Measurements from ENCODE around the gene PARD3. TPM values are rescaled to one million over a fixed set of nuclear protein-coding genes. Genes with fewer than 3 reads are reported as not detected.
"Not testable (repeated sequence)": the region's sequence is repeated elsewhere in the genome, so short reads cannot be mapped to it uniquely, and the experiment has no call there.

Gene PARD3
- total RNA-seq, 2 donors from 2014 or later = 31.6 to 41.6 TPM

DNA sequence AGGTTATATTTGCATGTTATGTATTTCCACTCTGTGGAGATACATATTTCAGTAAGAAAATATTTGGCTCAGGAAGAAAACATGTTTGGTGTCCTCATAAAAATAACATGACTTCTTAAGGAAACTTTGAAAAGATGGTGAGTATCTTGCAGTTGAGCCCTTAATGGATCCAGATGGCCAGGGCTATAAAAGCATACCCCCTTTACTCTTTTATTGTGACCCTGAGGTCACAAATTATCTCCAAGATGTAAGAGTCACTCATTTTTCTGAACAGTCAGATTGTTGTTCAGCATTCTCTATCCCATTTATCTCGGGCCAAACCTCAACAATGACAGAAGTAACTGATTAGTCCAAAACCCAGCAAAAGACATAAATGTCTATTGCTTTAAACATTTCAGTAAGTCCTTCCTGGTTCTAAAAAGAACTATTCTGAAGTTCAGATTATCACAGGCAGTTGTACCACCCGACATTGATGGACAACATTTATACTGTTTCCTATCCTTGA is 539.4 kb downstream of the PARD3 start:
- Histone ChIP-seq H3K27me3 (no peaks in the 10 kb centered on the region), H3K4me3 (no peak overlapping the region), H3K27ac (no peak overlapping the region), H3K36me3 (no peaks in the 10 kb centered on the region), H3K4me1 (no peaks in the 10 kb centered on the region), H3K9me3 (no peaks in the 10 kb centered on the region)
- DNase-seq (ENCODE audit: low spot score) = no peak
- TF ChIP-seq, protein P1, sequence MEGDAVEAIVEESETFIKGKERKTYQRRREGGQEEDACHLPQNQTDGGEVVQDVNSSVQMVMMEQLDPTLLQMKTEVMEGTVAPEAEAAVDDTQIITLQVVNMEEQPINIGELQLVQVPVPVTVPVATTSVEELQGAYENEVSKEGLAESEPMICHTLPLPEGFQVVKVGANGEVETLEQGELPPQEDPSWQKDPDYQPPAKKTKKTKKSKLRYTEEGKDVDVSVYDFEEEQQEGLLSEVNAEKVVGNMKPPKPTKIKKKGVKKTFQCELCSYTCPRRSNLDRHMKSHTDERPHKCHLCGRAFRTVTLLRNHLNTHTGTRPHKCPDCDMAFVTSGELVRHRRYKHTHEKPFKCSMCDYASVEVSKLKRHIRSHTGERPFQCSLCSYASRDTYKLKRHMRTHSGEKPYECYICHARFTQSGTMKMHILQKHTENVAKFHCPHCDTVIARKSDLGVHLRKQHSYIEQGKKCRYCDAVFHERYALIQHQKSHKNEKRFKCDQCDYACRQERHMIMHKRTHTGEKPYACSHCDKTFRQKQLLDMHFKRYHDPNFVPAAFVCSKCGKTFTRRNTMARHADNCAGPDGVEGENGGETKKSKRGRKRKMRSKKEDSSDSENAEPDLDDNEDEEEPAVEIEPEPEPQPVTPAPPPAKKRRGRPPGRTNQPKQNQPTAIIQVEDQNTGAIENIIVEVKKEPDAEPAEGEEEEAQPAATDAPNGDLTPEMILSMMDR (IDR thresholded peaks at IDR 0.05) = no peak

DNA sequence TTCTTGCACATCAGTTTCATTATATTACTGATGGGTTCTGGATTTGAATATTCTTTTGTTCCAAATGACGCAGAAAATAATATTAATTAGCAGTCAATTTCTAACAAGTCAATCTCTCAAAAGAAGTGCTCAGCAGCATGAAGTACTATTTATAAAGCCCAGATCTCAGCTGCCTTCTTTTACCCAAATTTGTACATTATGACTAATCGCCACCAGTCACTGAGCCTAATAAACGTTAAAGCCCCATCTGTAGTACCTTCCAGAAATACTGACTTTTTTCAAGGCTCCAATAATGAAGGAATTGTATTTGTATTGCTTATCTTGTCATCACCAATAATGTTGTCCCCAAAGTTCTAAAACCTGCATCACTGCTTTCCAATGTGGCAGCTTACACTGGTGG is 540.2 kb downstream of the PARD3 start:
- no peak overlapping the region for H3K4me3 ChIP-seq
- H3K27me3 ChIP-seq = no peaks in the 10 kb centered on the region
- TF ChIP-seq, protein P1 (IDR thresholded peaks at IDR 0.05) = no peak
- no peaks in the 10 kb centered on the region for H3K4me1 ChIP-seq
- no peak overlapping the region for H3K27ac ChIP-seq
- no peak for DNase-seq (ENCODE audit: low spot score)
- no peaks in the 10 kb centered on the region for H3K36me3 ChIP-seq
- no peaks in the 10 kb centered on the region for H3K9me3 ChIP-seq

DNA sequence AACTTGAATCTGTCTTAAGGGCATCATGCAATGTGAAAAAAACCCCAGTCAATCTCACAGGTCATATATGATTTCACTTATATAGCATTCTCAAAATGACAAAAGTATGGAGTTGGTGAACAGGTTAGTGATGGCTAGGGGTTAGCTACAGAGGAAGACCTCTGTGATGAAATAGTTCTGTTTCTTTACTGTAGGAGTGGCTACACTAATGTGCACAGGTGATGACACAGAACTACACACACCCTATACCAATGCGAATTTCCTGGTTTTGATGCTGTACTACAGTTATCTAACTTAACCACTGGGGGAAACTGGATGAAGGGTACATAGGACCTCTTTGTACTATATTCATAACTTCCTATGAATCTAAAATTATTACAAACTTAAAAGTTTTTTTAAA is 541.8 kb downstream of the PARD3 start:
- no peak for DNase-seq (ENCODE audit: low spot score)
- TF ChIP-seq, protein P1 (IDR thresholded peaks at IDR 0.05) = no peak
- no peaks in the 10 kb centered on the region for H3K36me3 ChIP-seq
- no peaks in the 10 kb centered on the region for H3K9me3 ChIP-seq
- H3K27ac ChIP-seq = no peak overlapping the region
- H3K4me1 ChIP-seq = no peaks in the 10 kb centered on the region
- H3K27me3 ChIP-seq = no peaks in the 10 kb centered on the region
- no peak overlapping the region for H3K4me3 ChIP-seq

DNA sequence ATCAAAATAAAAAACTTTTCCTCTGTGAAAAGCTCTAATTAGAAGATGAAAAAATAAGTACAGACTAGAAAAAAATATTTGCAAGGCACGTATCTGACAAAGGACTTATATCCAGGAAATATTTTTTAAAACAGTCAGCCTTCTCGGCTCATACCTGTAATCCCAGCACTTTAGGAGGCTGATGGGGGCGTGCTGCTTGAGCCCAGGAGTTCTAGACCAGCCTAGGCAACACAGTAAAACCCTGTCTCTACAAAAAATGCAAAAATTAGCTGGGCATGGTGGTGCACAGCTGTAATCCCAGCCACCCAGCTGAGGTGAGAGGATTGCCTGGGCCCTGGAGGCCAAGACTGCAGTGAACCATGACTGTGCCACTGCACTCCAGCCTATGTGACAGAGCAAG is 542.8 kb downstream of the PARD3 start:
- TF ChIP-seq, protein P1 (IDR thresholded peaks at IDR 0.05) = no peak
- no peak overlapping the region for H3K4me3 ChIP-seq
- DNase-seq (ENCODE audit: low spot score) = no peak
- H3K27ac ChIP-seq = no peak overlapping the region
- no peaks in the 10 kb centered on the region for H3K36me3 ChIP-seq
- no peaks in the 10 kb centered on the region for H3K9me3 ChIP-seq
- H3K27me3 ChIP-seq = no peaks in the 10 kb centered on the region
- no peaks in the 10 kb centered on the region for H3K4me1 ChIP-seq

DNA sequence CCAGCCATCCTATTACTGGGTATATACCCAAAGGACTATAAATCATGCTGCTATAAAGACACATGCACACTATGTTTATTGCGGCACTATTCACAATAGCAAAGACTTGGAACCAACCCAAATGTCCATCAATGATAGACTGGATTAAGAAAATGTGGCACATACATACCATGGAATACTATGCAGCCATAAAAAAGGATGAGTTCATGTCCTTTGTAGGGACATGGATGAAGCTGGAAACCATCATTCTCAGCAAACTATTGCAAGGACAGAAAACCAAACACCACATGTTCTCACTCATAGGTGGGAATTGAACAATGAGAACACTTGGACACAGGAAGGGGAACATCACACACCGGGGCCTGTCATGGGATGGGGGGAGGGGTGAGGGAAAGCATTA is 546.7 kb downstream of the PARD3 start:
- H3K4me1 ChIP-seq; H3K27ac ChIP-seq; H3K4me3 ChIP-seq; H3K27me3 ChIP-seq; DNase-seq (ENCODE audit: low spot score); H3K36me3 ChIP-seq; H3K9me3 ChIP-seq: not testable (repeated sequence)

DNA sequence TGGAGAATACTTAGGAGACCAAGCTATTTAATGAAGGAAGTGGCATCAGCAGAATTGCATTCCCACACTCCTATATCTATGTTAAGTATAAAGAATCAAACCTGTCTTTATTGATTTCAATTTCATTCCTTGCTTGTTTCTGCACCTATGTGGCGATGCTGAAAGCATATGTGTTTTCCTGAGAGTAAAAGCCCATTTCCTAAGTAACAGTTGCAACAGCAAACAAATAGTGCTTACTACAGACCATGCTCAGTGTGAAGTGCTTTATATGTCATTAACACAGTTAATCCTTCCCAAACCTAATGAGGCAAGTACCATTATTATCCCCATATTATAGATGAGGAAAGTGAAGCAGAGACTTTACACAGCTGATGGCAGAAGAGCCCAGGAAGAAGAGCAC is 552.1 kb downstream of the PARD3 start:
- no peak for DNase-seq (ENCODE audit: low spot score)
- no peaks in the 10 kb centered on the region for H3K9me3 ChIP-seq
- TF ChIP-seq, protein P1 (IDR thresholded peaks at IDR 0.05) = no peak
- H3K27ac ChIP-seq = no peak overlapping the region
- H3K4me1 ChIP-seq = no peaks in the 10 kb centered on the region
- H3K4me3 ChIP-seq = no peak overlapping the region
- H3K36me3 ChIP-seq = no peaks in the 10 kb centered on the region
- no peaks in the 10 kb centered on the region for H3K27me3 ChIP-seq
